Measurements from ENCODE around the gene MIAT.

The MIAT gene

GRCh38 chr22:26673486-26673885 lies 16.1 kb downstream of the MIAT start:
- H3K4me3 ChIP-seq: peak overlapping the region; percentile 96
- H3K27ac ChIP-seq: peak overlapping the region; percentile 83 to 100
- TF ChIP-seq CTCF (IDR thresholded peaks at IDR 0.05): no peak
- no peak for DNase-seq (ENCODE audit: low spot score)

GRCh38 chr22:26674211-26675190 lies 17.1 kb downstream of the MIAT start:
- no peak for DNase-seq (ENCODE audit: low spot score)
- H3K27ac ChIP-seq: no peak overlapping the region
- no peak for TF ChIP-seq CTCF (IDR thresholded peaks at IDR 0.05)
- H3K4me3 ChIP-seq: peak overlapping the region; percentile 96

- H3K27ac ChIP-seq: no peak overlapping the region
- TF ChIP-seq CTCF (IDR thresholded peaks at IDR 0.05): no peak
- no peak for DNase-seq (ENCODE audit: low spot score)
- H3K4me3 ChIP-seq: no peak overlapping the region
Observed at GRCh38 chr22:26675687-26676268, 18.4 kb downstream of the MIAT start.

DNA sequence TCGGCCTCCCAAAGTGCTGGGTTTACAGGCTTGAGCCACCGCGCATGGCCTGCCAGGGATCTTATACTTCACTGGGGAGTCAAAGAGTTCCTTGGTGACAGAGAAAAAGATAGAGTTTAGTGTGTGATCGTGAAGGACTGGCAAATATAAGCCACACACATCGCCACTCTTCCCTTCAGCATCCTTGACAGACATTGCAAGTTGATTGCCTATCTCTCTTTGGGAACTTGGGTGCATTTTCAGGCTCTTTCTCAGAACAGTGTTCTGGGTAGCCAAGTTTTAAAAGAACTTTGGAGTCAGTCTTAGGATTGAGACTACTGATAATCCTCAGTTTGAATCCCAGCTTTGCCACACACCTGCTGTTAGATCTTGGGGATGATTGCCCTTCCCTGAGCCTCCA lies 19.8 kb downstream of the MIAT start:
- no peak overlapping the region for H3K4me3 ChIP-seq
- no peak overlapping the region for H3K27ac ChIP-seq

DNA sequence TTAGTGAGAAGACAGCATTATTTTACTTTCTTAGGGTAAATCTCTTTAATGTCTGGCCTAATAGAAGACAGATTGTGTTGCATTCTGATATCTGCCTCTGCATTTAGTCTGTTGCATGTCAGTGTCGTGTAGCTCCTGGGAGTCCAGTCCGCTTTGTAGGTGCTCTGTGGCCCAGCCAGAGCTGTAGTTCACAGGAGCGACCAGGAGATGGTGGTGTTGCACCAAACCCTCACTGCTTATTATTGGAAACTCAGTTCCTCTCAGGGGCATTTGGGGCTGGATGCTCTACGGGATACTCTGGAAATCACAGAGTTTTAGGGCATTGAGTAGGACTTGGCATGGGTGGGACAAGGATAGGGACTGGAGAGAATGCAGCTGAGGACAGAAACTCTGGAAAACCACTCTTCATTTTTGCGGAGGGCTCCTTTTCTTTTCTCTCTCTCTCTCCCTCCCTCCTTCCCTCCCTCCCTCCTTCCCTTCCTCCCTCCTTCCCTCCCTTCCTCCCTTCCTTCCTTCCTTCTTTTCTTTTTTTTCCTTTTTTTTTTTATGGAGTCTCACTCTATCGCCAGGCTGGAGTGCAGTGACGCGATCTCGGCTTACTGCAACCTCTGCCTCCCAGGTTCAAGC lies 21.7 kb downstream of the MIAT start:
- Histone ChIP-seq H3K4me3 (no peak overlapping the region), H3K27ac (no peak overlapping the region)
- TF ChIP-seq CTCF (IDR thresholded peaks at IDR 0.05): peak; percentile 79
- no peak for DNase-seq (ENCODE audit: low spot score)

More for the DNA sequence above, 19.8 kb downstream of the MIAT start:
- TF ChIP-seq CTCF (IDR thresholded peaks at IDR 0.05): no peak
- DNase-seq (ENCODE audit: low spot score): no peak

DNA sequence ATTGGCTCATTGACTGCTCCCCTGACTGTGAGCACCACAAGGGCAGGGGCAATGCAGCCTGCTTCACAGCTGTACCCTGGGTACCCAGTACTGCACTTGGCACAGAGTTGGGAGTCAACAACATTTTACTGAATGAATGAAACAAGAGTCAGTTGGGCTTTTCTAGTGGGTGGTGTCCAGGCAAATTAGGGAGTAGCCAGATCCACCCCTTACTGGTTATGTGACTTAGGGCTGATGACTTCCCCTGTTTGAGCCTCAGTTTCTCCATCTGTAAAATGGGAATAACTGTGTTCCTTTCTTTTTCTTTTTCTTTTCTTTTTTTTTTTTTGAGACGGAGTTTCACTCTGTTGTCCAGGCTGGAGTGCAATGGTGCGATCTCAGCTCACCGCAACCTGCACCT lies 23.1 kb downstream of the MIAT start:
- no peak for DNase-seq (ENCODE audit: low spot score)
- TF ChIP-seq CTCF (IDR thresholded peaks at IDR 0.05): no peak
- Histone ChIP-seq H3K27ac (no peak overlapping the region), H3K4me3 (no peak overlapping the region)
